Mucosa of descending colon (tissue), 3 donors: ENCODE data around the gene RORC. TPM values are rescaled to one million over a fixed set of nuclear protein-coding genes. Genes with fewer than 3 reads are reported as not detected.

Source experiments
- ATAC-seq: fragments of 200-7000 bp; cut with Tn5 transposase; one replicate; pipeline ENCODE4 v1.9.1; 2020; ENCODE audit warnings: mild to moderate bottlenecking, moderate library complexity
- DNase-seq, 3 donors: peaks; one replicate each; pipeline ENCODE4 v3.0.0-alpha.2; 2020
- H3K36me3 ChIP-seq: fragments of 200-600 bp; one replicate; pipeline ENCODE4 v1.8.0; 2021; ENCODE audit warnings: low read depth, mild to moderate bottlenecking
- H3K4me1 ChIP-seq: fragments of 200-600 bp; one replicate; pipeline ENCODE4 v1.8.0; 2021; ENCODE audit warnings: low read depth, mild to moderate bottlenecking
- H3K4me3 ChIP-seq: fragments of 200-600 bp; one replicate; pipeline ENCODE4 v1.8.0; 2021; ENCODE audit warnings: mild to moderate bottlenecking
- H3K9me3 ChIP-seq: fragments of 200-600 bp; one replicate; pipeline ENCODE4 v1.8.0; 2021; ENCODE audit warnings: mild to moderate bottlenecking
- intact Hi-C, 2 donors: fragments of 100-400 bp; cut with DNase I in 1 of 2; cut with micrococcal nuclease in 1 of 2; formaldehyde crosslinking; loops; one replicate each; pipeline versions ENCODE4 v1.11.0 to v1.11.1; 2022; cut with DNase I, micrococcal nuclease
- total RNA-seq, 3 donors: library from RNA; stranded (reverse); fragmentation: NEBNext Ultra II Directional in 2 of 3; extraction: Animal tissue kit (Norgen Biotek cat#: 25700) in 2 of 3; gene quantifications; one replicate each; pipeline versions ENCODE4 v1.2.1 to v1.2.4, GENCODE V29; 2021 to 2023
- TF ChIP-seq, protein P1 (sequence below): fragments of 200-600 bp; IDR thresholded peaks from one replicate; pipeline ENCODE4 v1.8.0; 2022; ENCODE audit warnings: antibody characterized with exemption, mild to moderate bottlenecking
- donor health status: DM: no; HTN: no; CAD: no; lungs with moderate emphysema.
- donor health status: DM: no; HTN: no; CAD: no.
- donor health status: DM: no; HTN: yes; CAD: no.

The RORC gene
- total RNA-seq, 3 donors from 2014 or later: 9.5 to 29.5 (median 17.7) TPM

- Histone ChIP-seq H3K4me3 (no peak overlapping the region), H3K36me3 (no peaks in the 10 kb centered on the region), H3K4me1 (peaks cover 9% of the 10 kb centered on the region), H3K9me3 (no peaks in the 10 kb centered on the region)
- no peak for DNase-seq
- TF ChIP-seq, protein P1, sequence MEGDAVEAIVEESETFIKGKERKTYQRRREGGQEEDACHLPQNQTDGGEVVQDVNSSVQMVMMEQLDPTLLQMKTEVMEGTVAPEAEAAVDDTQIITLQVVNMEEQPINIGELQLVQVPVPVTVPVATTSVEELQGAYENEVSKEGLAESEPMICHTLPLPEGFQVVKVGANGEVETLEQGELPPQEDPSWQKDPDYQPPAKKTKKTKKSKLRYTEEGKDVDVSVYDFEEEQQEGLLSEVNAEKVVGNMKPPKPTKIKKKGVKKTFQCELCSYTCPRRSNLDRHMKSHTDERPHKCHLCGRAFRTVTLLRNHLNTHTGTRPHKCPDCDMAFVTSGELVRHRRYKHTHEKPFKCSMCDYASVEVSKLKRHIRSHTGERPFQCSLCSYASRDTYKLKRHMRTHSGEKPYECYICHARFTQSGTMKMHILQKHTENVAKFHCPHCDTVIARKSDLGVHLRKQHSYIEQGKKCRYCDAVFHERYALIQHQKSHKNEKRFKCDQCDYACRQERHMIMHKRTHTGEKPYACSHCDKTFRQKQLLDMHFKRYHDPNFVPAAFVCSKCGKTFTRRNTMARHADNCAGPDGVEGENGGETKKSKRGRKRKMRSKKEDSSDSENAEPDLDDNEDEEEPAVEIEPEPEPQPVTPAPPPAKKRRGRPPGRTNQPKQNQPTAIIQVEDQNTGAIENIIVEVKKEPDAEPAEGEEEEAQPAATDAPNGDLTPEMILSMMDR: no peak
- ATAC-seq: peak; percentile 84
- intact Hi-C loops: no loop called here
Observed at GRCh38 chr1:151867765-151868411, 36.3 kb upstream of the RORC start.

DNA sequence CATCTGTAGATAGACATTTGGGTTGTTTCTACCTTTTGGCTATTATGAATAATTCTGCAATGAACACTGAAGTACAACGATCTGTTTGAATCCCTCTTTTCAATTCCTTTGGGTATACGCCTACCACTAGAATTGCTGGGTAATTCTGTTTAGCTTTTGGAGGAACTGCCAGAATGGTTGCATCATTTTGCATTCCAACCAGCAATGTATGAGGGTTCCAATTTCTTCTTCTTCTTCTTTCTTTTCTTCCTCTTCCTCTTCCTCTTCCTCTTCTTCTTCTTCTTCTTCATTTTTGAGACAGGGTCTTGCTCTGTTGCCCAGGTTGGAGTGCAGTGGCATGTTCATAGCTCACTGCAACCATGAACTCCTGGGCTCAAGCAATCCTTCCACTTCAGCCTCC lies 35.7 kb upstream of the RORC start:
- TF ChIP-seq, protein P1: no peak
- Histone ChIP-seq H3K9me3 (no peaks in the 10 kb centered on the region), H3K4me1 (peaks cover 9% of the 10 kb centered on the region), H3K36me3 (no peaks in the 10 kb centered on the region), H3K4me3 (no peak overlapping the region)
- ATAC-seq: no peak
- DNase-seq: no peak
- intact Hi-C loops: no loop called here

- ATAC-seq (no peak), DNase-seq (no peak)
- Histone ChIP-seq H3K9me3 (no peaks in the 10 kb centered on the region), H3K4me3 (no peak overlapping the region), H3K36me3 (no peaks in the 10 kb centered on the region), H3K4me1 (peaks cover 9% of the 10 kb centered on the region)
- TF ChIP-seq, protein P1: no peak
- intact Hi-C loops: no loop called here
Observed at GRCh38 chr1:151864411-151864810, 32.8 kb upstream of the RORC start.

- Histone ChIP-seq H3K4me1 (peaks cover under 1% of the 10 kb centered on the region), H3K36me3 (no peaks in the 10 kb centered on the region), H3K4me3 (no peak overlapping the region), H3K9me3 (no peaks in the 10 kb centered on the region)
- ATAC-seq: no peak
- TF ChIP-seq, protein P1: no peak
- DNase-seq: no peak
- intact Hi-C loops: no loop called here
Observed at GRCh38 chr1:151862604-151863003, 31.0 kb upstream of the RORC start.

- intact Hi-C loops: no loop called here
- H3K36me3 ChIP-seq: no peaks in the 10 kb centered on the region
- DNase-seq: no peak
- no peaks in the 10 kb centered on the region for H3K4me1 ChIP-seq
- ATAC-seq: no peak
- TF ChIP-seq, protein P1: no peak
- no peaks in the 10 kb centered on the region for H3K9me3 ChIP-seq
- no peak overlapping the region for H3K4me3 ChIP-seq
Observed at GRCh38 chr1:151860504-151861187, 29.0 kb upstream of the RORC start.
